Activated gamma-delta T cell treated with anti-CD3 and anti-CD28 coated beads, Interleukin-2, amount 50 U/mL, for 16 hours (primary cell): ENCODE results near the gene FAM53B.

Source experiments
- DNase-seq: peaks from one replicate; pipeline ENCODE4 v3.0.0-alpha.2; 2020; ENCODE audit warnings: low read depth

The FAM53B gene

GRCh38 chr10:124575107-124576035 lies 168.8 kb downstream of the FAM53B start:
- no peak for DNase-seq

GRCh38 chr10:124574456-124575070 lies 169.6 kb downstream of the FAM53B start:
- DNase-seq: no peak

GRCh38 chr10:124573726-124574455 lies 170.3 kb downstream of the FAM53B start:
- DNase-seq: no peak

- DNase-seq: no peak
Measured at GRCh38 chr10:124572751-124573150, 171.4 kb downstream of the FAM53B start.

GRCh38 chr10:124570646-124571045 lies 173.5 kb downstream of the FAM53B start:
- no peak for DNase-seq

- no peak for DNase-seq
Measured at GRCh38 chr10:124569623-124570470, 174.3 kb downstream of the FAM53B start.
